Stimulated activated CD4-positive, alpha-beta T cell treated with anti-CD3 and anti-CD28 coated beads, Interleukin-15, amount 100 ng/mL, for 1 hour (primary cell): ENCODE data around the gene ARFGEF2.

Experiments used
- DNase-seq, 2 donors: peaks; one replicate each; pipeline ENCODE4 v3.0.0-alpha.2; 2020; ENCODE audit warnings: low read depth in 1 of 2, low spot score in 1 of 2

ARFGEF2 gene

DNA sequence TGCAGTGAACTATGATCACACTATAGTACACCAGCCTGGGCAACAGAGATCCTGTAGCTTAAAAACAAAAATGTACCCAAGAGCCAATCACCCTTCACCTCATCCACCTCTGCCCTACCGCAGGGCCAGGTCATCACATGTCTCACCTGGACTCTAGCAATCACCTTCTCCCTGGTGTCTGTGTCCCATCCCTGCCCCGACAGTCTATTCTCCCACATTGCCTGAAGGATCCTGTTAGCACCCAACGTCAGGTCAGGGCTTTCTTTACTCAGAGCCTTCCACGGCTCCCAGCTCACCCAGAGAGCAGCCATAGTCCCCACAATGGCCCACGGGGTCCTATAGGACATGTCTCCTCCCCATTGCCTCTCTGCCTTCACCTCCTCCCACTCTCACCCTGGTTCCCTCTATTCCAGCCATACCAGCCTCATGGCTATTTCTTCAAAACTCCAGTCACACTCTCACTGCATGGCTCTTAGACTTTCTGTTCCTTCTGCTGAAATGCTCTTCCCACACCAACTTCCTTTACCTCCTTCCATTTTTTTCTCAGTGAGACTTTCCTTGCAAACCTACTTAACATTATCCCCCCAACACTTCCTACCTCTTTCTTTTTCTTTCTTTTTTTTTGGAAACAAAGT lies 22.5 kb upstream of the ARFGEF2 start:
- DNase-seq, result no peak

DNA sequence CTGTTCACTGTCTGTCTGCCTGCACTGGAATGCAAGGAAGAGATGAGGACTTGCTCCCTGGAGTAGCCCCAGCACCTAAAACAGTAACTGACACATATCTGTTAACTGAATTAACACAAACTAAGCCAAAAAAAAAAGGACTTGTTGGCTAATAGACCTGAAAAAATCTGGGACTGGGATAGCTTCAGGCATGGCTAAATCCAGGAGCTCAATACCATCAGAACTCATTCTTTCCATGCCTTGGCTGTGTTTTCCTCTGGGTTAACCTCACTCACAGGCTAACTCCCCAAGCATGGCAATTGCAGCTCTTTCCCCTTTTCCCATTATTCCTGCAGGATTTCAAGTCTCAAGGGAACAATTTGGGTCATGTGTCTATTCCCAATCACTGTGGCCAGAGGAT lies 21.6 kb upstream of the ARFGEF2 start:
- no peak for DNase-seq

DNA sequence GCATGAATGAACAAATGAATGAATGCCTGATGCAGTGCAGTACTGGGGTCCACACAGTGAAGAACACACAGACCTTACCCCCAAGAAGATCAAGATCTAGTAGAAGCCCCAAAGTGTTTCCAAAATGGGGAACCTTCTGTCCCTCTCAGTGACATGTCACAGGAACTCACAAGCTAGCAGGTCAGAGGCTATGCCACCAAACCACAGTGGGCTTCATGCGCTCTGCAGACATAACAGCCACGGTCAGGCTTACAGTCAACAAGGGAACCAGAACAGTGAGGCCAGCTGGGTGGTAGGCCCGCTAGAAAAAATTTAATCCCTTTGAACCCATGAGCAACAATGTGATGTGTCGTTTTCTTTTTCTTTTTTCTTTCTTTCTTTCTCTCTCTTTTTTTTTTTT lies 20.2 kb upstream of the ARFGEF2 start:
- DNase-seq, result no peak

DNA sequence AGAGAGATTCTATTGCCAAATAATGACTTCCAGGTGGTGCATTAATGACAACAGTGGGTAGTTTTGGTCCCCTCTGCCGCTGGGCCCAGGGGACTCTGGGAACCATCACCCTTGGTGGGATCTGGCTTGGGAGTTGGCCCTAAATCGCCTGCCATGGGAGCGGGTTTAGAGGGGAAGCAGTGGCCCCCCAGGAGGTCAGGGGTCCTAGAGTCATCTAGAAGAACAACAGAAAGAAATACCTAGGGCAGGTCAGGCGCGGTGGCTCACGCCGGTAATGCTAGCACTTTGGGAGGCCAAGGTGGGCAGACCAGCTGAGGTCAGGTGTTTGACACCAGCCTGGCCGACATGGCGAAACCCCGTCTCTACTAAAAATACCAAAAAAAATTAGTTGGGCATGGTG lies 17.8 kb upstream of the ARFGEF2 start:
- DNase-seq, result no peak

DNA sequence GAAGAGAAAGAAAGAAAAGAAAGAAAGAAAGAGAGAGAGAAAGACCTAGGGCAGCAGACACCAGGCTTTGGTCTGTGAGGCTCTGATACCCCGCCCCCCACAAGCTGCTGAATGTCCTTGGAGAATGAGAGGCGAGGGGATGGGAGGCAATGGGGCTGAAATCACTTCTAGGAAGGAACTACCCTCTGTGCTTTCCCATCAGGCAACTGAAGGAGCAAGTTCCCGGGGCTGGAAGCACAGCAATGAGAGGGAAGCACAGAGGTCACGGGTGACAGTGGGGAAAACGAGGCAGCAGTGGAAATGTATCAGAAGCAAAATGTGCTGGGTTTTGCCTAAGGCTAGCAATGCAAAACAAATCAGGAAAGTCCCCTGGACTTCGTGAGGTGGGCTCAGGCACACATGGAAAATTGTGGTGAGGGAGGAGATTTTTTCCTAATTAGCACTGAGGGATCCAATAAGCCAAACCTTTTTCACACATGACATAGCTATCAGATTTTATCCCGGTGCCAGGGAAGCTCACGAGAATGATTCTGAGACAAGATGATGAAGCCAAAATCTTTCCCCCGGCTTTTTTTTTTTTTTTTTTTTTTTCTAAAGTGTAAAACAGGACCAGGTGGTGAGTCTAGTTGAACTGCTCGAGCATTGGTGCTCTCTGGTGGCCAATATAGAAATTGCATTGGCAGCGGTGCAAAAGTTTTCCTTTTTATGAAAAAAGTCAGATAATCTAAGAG lies 16.8 kb upstream of the ARFGEF2 start:
- DNase-seq, result peak; percentile 26 to 44

DNA sequence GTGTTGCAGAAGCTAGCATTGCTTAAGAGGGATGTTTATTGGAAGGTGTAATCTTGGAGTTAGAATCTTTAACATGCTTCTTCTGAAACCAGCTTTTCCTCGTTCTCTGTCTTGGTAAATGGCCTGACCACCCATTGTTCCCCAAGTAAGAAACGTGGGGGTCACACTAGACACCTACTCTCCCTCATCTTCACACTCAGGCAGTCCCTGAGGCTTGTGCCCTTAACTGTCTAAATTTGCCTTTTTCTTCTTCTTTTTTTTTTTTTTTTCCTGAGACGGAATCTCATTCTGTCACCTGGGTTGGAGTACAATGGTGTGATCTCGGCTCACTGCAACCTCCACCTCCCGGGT lies 16.2 kb upstream of the ARFGEF2 start:
- DNase-seq, result no peak

DNA sequence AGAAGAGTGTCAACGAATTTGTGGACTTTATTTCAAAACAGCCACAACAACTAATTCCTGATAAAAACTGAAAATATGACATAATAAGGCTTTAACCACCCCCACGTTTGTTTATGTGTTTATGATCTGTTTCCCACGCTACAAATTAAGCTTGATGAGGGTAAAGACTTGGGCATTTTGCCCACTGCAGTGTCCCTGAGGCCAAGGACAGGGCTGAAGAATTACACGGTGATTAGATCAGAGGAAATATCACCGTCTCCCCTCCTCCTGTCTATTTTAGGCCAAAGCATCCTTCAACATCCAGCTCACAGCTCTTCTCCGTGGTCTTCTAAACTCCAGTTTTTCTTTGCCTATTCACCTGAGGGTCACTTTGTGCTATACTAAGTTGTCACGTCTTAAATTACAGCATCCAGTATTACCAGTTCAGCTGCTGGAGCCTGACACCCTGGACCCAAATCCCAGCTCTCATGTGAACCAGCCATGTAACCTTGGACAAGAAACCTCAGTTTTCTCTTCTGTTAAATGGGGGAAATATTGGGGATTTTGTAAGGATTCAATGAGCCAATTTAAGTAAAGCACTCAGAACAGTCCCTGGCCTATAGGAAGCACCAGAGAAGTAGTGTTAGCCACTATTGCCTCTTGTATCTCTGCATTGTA lies 15.2 kb upstream of the ARFGEF2 start:
- no peak for DNase-seq

DNA sequence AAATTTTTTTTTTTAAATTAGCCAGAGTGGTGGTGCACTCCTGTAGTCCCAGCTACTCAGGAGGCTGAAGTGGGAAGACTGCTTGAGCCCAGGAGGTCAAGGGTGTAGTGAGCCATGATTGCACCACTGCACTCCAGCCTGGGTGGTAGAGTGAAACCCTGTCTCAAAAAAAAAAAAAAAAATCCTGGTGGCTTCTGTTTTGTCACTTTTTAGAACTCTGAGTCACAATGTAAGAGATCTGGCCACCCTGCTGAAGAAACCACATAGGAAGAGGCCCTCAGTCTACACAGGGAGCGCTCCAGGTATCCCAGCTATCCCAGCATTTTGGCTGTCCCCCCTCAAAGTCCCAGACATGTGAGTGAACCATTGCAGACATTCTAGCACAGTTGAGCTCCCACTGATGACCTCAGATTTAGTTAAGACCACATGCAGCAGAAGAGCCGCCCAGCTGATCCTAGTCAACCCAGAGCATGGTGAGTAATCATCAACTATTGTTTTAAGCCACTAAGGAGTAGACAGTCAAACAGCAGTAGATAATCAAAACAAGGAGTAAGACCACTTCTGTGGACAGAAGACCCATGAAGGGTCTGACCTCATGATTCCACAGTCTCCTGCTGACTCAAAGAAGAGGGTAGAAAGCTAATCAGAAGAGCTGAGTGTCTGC lies 12.7 kb upstream of the ARFGEF2 start:
- DNase-seq, result no peak

DNA sequence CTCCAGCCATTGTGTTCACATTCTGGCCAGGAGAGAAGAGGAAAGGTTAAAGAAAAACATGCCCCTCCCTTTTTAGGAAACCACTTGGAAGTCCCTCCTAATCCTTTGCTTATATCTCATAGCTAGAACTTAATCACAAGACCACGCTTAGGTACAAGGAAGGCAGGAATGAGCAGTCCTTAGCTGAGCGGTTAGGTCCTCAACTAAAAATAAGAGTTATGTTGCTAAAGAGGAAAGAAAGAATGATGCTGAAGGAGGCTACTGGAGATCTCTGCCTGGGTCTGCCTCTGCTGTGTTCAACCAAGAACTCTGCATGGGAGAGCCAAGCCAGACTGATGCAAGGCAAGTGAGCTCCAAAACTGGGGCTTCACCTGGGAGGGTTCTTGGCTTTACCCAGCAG lies 11.6 kb upstream of the ARFGEF2 start:
- no peak for DNase-seq

DNA sequence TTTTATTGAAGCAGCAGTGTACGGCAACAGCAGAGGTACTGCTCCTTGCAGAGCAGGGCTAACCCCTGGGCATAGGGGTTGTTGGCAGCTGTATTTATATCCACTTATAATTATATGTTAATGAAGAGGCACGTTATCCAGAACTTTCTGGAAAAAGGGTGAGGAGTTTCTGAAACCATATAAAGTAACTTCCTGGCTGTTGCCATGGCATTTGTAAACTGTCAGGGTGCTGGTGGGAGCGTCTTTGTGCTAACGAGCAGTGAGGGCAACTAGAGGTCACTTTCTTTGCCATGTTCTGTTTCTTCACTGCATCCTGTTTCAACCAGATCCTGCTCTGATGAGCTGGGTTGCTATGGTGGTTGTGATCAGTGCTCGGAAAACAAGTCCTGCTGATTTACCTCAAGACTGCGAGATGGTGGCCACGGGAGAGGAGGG lies 11.1 kb upstream of the ARFGEF2 start:
- no peak for DNase-seq

DNA sequence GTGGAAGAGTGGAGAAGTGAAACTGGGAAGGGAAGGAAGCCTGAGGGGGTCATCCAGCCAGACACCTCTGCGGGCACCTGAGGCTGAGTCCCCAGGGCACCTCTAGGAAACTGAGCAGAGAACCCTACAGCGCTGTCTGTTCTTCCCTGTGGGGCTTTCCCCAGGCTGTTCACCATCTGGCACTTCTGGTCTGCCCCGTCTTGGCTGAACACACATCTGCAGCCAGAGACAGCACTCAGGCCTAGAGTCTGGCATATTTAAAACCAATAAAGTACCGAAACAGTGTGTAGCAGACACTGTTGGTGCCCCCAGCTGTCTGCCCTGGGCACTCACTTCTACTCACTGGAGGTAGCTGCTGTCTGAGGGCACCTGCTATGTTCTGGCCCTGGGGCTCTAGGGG lies 9.4 kb upstream of the ARFGEF2 start:
- no peak for DNase-seq

DNA sequence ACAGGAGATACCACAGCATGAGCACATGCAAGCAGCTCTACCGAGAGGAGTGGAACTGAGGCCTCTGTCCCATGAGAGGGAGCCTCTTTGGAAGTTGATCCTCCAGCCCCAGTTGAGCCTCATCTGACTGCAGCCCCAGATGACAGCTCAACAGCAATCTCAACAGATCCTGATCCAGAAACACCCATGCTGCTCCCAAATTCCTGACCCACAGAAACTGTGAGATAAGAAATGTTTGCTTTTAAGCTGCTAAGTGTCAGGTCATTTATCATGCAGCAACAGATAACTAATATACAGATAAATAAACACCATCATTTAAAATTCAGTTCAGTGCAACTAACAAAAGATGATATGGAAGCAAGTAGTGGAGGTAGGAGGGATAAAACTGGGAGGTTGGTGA lies 4.8 kb upstream of the ARFGEF2 start:
- no peak for DNase-seq

DNA sequence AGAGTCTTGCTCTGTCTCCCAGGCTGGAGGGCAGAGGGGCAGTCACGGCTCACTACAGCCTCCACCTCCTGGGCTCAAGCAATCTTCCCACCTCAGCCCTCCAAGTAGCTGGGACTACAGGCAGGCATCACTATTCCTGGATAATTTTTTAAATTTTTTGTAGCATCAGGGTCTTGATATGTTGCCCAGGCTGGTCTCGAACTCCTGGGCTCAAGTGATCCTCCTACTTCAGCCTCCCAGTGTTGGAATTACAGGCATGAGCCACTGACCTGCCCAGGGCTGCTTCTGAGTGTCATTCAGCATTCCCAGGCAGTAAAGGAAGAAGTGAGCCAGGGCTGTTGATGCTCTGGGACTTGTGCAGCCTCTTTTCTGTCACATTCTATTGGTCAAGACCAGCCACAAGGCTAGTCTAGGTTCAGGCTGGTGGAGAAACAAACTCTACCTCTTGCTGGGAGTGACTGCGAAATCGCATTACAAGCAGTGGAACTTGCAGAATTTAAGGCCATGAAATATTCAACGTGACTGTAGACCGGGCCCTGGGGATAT lies 2.1 kb upstream of the ARFGEF2 start:
- DNase-seq, result no peak

DNA sequence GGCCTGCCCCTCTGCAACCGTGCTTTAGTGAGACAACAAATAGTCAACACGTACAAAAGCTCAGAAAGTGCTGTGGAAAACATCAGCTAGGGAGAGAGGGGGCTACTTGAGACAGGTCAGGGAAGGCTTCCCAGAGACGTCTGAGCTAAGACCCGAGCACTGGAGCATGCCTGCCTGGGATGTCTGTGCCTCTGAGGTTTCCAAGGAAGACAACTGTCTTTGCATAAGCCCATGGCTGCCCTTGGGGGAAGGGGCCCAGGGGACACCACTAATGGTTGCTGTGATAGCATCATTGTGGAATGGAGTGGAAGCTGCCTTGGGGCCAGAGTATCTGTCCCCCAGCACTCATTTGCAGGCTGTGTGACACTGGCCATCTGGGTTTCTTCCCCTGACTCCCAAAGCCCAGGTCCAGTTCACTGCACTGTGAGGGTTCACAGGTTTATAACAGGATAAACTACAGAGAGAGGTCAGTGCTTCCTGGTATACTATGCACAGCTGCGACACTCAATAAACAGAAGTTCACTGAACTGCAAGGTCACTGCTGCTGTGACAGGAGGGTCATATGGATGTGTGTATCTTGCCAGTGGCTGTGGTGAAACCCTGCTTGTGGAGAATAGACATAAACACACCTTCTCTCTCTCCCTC lies 1.5 kb upstream of the ARFGEF2 start:
- DNase-seq, result no peak

DNA sequence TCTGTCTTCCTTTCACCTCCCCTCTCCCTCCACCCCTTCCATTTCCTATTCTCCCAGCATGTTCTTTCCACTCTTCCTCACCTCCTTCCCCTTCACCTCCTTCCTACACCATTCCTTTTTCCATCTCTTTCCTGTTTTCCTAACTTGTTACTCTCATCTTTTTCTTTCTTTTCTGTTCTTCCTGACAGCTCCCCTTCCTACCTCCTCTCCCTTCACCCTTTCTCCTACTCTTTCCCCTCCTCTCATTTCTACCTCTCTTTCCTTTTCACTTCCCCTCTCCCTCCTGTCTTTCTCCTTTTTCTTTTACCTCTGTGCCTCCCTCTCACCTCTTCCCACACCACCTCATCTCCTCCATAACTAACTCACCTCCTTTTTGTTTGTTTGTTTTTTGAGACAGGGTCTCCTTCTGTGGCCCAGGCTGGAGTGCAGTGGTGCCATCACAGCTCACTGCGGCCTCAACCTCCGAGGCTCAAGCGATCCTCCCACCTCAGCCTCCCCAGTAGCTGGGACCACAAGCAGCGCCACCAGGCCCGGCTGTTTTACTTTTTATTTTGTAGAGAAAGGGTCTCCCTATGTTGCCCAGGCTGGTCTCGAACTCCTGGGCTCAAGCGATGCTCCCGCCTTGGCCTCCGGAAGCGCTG lies 864 bp upstream of the ARFGEF2 start:
- DNase-seq, result no peak

DNA sequence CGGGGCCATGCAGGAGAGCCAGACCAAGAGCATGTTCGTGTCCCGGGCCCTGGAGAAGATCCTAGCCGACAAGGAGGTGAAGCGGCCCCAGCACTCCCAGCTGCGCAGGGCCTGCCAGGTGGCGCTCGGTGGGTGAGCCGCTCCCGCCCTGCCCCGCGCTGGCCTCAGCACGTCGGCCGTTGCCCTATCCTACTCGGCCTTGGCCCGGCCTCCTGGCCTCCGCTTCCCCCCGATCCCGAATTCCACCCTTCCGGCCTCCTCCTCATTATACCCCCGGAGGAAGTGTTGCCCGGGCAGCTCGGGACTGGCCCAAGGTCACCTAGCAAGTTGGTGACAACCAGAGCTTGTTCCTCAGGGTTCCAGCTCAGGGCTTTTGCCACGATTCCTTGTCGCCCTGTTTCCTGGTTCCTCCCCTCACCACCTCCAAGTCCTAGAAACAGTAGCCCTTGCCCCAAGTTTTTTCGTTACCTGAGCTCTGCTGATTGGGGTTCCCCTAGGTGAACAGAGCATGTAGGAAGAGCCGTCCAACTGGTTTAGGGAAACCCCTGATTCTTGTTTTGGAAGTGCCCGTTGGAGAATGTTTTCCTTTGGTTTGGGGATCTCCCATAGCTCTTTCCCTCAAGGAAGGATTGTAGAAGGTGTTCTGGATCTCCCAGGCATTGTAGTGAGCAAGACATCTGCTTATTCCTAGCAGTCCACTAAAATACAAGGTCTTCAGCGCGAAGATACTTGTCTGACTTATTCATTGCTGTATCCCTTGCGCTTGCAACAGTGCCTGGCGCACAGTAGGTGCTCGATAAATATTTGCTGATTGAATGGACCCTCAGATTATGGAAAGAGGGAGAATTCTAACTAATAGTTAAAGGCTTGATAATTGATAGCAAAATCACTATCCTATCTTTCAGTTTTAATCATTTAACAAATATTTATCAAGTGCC lies 641 bp downstream of the ARFGEF2 start:
- DNase-seq, result no peak

DNA sequence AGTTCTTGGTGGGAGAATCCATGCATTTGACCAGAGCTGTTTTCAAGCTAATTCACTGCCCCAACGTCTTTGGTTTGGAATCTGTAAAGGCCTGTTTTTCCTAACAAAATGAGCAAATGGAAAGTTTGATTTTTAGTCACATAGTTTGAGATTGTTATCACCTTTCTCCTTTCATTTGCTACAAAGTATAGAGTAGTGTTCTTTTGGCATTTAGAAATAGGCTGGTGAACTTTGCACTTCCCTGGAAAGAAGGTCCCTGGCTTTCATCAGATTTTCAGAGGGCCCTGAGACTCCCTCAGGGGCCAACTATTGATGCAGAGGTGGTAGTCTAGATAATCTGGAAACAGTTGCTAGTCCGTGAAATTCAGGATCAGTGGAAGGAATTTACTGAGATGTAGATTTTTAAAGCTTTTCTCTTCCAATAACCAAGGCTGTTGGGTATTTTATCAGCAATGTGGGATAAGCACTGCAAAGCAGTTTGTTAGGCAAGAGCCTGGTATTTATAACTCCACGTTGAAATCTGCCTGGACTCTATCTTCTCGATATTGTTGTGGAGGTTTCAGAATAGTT lies 1.7 kb downstream of the ARFGEF2 start:
- DNase-seq, result no peak

DNA sequence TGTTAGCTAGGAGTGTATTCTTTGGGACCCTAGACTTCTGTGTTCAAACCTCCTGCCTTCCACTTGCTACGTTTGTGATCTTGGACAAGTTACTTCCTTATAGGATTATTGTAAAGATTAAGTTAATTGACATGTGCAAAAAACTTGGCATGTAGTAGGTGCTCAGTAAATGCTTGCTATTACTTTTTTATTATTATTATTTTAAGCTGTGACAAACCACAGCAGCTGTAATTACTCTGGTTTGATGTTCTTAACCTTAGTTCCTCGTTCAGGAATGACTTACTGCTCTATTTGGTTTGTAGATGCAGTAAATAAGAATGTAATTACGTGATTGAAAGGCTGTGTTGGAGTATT lies 3.2 kb downstream of the ARFGEF2 start:
- no peak for DNase-seq

DNA sequence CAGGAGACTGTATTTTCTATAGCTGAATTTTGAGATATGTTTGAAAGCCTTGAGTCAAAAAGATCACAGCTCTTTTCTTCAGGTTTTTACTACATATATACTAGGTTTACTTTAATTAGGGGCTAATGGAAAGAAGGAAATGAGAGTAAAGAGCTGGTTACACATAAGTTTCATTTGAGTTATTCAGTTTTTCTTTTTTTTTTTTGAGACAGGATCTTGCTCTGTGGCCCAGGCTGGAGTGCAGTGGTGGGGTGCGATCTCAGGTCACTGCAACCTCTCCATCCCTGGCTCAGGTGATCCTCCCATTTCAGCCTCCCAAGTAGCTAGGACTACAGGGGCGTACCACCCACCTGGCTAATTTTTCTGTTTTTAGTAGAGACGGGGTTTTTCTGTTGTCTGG lies 4.8 kb downstream of the ARFGEF2 start:
- DNase-seq, result no peak

DNA sequence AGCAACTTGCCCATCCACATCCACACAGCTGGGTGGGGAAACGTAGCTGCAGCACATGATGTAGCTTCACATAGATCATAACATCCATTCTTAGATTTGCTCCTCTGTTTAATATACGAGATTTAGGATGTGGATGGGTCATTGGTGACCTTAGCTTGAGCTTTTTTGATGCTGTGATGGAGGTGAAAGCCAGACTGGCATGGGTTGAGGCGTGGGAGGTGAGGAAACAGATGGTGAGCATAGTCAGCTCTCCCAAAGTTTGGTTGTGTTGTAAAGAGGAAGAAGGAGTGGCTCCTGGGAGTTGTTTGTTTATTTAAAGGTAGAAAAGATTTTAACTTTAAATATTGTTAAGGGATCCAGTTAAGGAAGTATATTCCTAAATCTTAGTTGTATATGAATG lies 5.3 kb downstream of the ARFGEF2 start:
- no peak for DNase-seq
